Suprapubic skin (tissue), 4 donors: ENCODE data around the gene TEX36.

Source experiments
- POLR2A ChIP-seq, 2 donors: fragments of 450-650 bp; IDR thresholded peaks; one replicate each; pipeline ENCODE4 v1.6.1; 2017; ENCODE audit warnings: antibody characterized with exemption in 2 of 2, mild to moderate bottlenecking in 2 of 2, moderate library complexity in 2 of 2
- POLR2AphosphoS5 ChIP-seq, 3 donors: sonication (generic); formaldehyde crosslinking; IDR thresholded peaks; one replicate each; pipeline ENCODE4 v1.6.1; 2017; ENCODE audit warnings: antibody characterized with exemption in 3 of 3
- TF ChIP-seq, protein P1 (sequence below), 2 donors: fragments of 200-600 bp in 1 of 2; fragments of 450-650 bp in 1 of 2; sonication (generic) in 1 of 2; IDR thresholded peaks; one replicate each; pipeline ENCODE4 v1.5.1; 2016 to 2019; ENCODE audit warnings: antibody characterized with exemption in 2 of 2, mild to moderate bottlenecking in 1 of 2, moderate library complexity in 1 of 2

DNA sequence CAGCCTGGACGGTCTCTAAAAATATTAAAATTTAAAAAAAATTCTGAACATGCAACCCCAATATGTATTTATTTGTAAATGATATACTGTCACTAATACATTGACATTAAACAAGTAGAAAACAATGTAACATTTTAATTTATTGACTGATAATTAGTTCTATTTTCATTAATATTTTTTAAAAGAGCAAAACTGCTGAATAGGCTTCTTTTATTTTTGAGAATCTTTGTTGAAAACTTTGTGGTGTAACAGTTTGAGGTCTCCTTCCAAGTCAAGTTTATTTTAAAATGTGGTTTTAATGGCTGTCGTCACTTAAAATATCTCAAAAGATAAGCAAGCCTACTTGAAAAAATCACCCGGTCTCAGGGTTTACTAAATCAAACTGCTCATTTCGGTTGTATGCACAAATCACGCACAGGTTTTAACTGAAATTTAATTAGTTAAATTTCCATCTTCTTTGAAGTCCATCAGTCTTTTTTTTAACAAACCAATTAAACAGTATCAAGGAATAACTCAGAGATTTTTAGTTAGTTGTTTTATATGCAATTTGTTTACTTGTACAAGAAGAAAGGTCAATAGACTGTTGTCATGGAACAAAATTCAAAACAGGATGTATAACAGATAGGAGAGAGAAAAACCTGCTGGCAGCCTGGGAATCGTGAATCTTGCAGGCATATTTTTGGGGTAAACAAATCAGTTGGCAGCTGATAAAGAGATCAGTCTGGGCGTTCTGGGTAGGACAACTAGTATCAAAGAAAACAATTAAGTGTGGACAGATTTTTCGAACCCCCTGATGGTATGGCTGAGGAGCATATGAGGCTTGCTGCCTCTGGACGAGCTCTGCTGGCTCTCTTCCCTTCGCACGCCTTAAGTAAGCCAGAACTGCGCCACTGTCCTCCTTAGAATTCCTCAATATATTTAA, 26.9 kb upstream of the TEX36 start:
- TF ChIP-seq POLR2A (IDR thresholded peaks at IDR 0.05) (no peak), POLR2AphosphoS5 (IDR thresholded peaks at IDR 0.05) (no peak)
- TF ChIP-seq, protein P1, sequence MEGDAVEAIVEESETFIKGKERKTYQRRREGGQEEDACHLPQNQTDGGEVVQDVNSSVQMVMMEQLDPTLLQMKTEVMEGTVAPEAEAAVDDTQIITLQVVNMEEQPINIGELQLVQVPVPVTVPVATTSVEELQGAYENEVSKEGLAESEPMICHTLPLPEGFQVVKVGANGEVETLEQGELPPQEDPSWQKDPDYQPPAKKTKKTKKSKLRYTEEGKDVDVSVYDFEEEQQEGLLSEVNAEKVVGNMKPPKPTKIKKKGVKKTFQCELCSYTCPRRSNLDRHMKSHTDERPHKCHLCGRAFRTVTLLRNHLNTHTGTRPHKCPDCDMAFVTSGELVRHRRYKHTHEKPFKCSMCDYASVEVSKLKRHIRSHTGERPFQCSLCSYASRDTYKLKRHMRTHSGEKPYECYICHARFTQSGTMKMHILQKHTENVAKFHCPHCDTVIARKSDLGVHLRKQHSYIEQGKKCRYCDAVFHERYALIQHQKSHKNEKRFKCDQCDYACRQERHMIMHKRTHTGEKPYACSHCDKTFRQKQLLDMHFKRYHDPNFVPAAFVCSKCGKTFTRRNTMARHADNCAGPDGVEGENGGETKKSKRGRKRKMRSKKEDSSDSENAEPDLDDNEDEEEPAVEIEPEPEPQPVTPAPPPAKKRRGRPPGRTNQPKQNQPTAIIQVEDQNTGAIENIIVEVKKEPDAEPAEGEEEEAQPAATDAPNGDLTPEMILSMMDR (IDR thresholded peaks at IDR 0.05): no peak
